CD14-positive monocyte (primary cell): Measurements from ENCODE around the gene HOXA1. TPM values are rescaled to one million over a fixed set of nuclear protein-coding genes. Genes with fewer than 3 reads are reported as not detected.

Experiments
- DNase-seq, 3 donors: peaks; one replicate each; pipeline ENCODE4 v3.0.0-alpha.2; 2011 to 2022
- H2AFZ ChIP-seq: 2 replicates; pipeline ENCODE4 v1.6.0; 2012; ENCODE audit warnings: mild to moderate bottlenecking, low read depth, low read length, inconsistent platforms; ENCODE audit not compliant: insufficient read depth, poor library complexity, severe bottlenecking
- H3K27ac ChIP-seq, 2 donors: 1 replicate in 1 of 2; 2 replicates in 1 of 2; pipeline ENCODE4 v1.5.1; 2012 to 2013; ENCODE audit warnings: low read length in 2 of 2, control low read depth in 1 of 2, inconsistent platforms in 1 of 2, low read depth in 1 of 2, mild to moderate bottlenecking in 1 of 2
- H3K27me3 ChIP-seq, 2 donors: one replicate each; pipeline versions ENCODE4 v1.6.0 to v1.6.1; 2011 to 2013; ENCODE audit warnings: low read length in 2 of 2; ENCODE audit not compliant: control insufficient read depth in 2 of 2, insufficient read depth in 2 of 2
- H3K36me3 ChIP-seq, 2 donors: replicated peaks in 1 of 2; 1 replicate in 1 of 2; 2 replicates in 1 of 2; pipeline versions ENCODE4 v1.5.1 to v1.6.1; 2012 to 2013; ENCODE audit warnings: low read length in 2 of 2, control low read depth in 1 of 2, inconsistent platforms in 1 of 2, mild to moderate bottlenecking in 1 of 2; ENCODE audit not compliant: insufficient read depth in 2 of 2, control insufficient read depth in 1 of 2
- H3K4me1 ChIP-seq, 2 donors: 1 replicate in 1 of 2; 2 replicates in 1 of 2; pipeline versions ENCODE4 v1.5.1 to v1.6.1; 2012 to 2013; ENCODE audit warnings: low read length in 2 of 2, control low read depth in 1 of 2, inconsistent platforms in 1 of 2, mild to moderate bottlenecking in 1 of 2, moderate library complexity in 1 of 2; ENCODE audit not compliant: insufficient read depth in 2 of 2, control insufficient read depth in 1 of 2
- H3K4me2 ChIP-seq: replicated peaks from 2 replicates; pipeline ENCODE3; 2012; ENCODE audit warnings: low read length, moderate library complexity, mild to moderate bottlenecking; ENCODE audit not compliant: poor library complexity, severe bottlenecking; ENCODE audit errors: extremely low read depth
- H3K4me3 ChIP-seq, 3 experiments: fragments of 200-600 bp in 1 of 3; sonication (generic) in 1 of 3; replicated peaks in 1 of 3; 1 replicate in 2 of 3; 2 replicates in 1 of 3; pipeline ENCODE4 v1.5.1; 2011 to 2013; ENCODE audit warnings: low read length in 3 of 3, mild to moderate bottlenecking in 3 of 3, control low read depth in 2 of 3, low read depth in 2 of 3, inconsistent platforms in 1 of 3, moderate library complexity in 1 of 3
- H3K79me2 ChIP-seq: 2 replicates; pipeline ENCODE4 v1.6.0; 2012; ENCODE audit warnings: mild to moderate bottlenecking, control low read depth, inconsistent platforms, low read length, moderate library complexity; ENCODE audit not compliant: insufficient read depth
- H3K9ac ChIP-seq: 2 replicates; pipeline ENCODE4 v1.6.0; 2017; ENCODE audit warnings: low read length, mild to moderate bottlenecking; ENCODE audit not compliant: insufficient read depth, poor library complexity, severe bottlenecking
- H3K9me3 ChIP-seq, 2 donors: replicated peaks in 1 of 2; 1 replicate in 1 of 2; 2 replicates in 1 of 2; pipeline versions ENCODE4 v1.5.1 to v1.6.1; 2012 to 2013; ENCODE audit warnings: low read length in 2 of 2, control low read depth in 1 of 2; ENCODE audit not compliant: control insufficient read depth in 1 of 2, insufficient read depth in 1 of 2
- H4K20me1 ChIP-seq: 2 replicates; pipeline ENCODE4 v1.6.0; 2012; ENCODE audit warnings: mild to moderate bottlenecking, low read length, control low read depth, moderate library complexity; ENCODE audit not compliant: insufficient read depth
- H3K27ac Mint-ChIP-seq, 7 donors: one replicate each; pipeline ENCODE4 v1.8.0; 2020; ENCODE audit warnings: mild to moderate bottlenecking in 7 of 7, mixed read lengths in 7 of 7, moderate library complexity in 6 of 7, inconsistent platforms in 2 of 7
- H3K27me3 Mint-ChIP-seq, 3 donors: one replicate each; pipeline ENCODE4 v1.8.0; 2021 to 2022; ENCODE audit warnings: low read depth in 3 of 3, mild to moderate bottlenecking in 3 of 3, mixed read lengths in 3 of 3, moderate library complexity in 3 of 3, inconsistent platforms in 1 of 3
- H3K36me3 Mint-ChIP-seq, 2 donors: one replicate each; pipeline ENCODE4 v1.8.0; 2020; ENCODE audit warnings: mixed read lengths in 2 of 2, inconsistent platforms in 1 of 2, mild to moderate bottlenecking in 1 of 2
- H3K4me1 Mint-ChIP-seq: one replicate; pipeline ENCODE4 v1.8.0; 2020; ENCODE audit warnings: mild to moderate bottlenecking, mixed read lengths
- H3K4me3 Mint-ChIP-seq, 2 donors: one replicate each; pipeline ENCODE4 v1.8.0; 2020; ENCODE audit warnings: mild to moderate bottlenecking in 2 of 2, mixed read lengths in 2 of 2, moderate library complexity in 1 of 2
- H3K9me3 Mint-ChIP-seq, 7 donors: one replicate each; pipeline ENCODE4 v1.8.0; 2020 to 2022; ENCODE audit warnings: mixed read lengths in 7 of 7, mild to moderate bottlenecking in 6 of 7, moderate library complexity in 6 of 7, inconsistent platforms in 2 of 7
- WGBS: methylation state at CpG from one replicate; pipeline ENCODE4 v1.1.5; 2013; ENCODE audit warnings: missing lambda C conversion rate; ENCODE audit not compliant: insufficient coverage; 5-methylcytosine and 5-hydroxymethylcytosine counted together
- intact Hi-C, 2 donors: fragments of 100-400 bp; cut with micrococcal nuclease; formaldehyde crosslinking; loops; one replicate each; pipeline versions ENCODE4 v1.15.0 to v1.15.1; 2023
- polyA plus RNA-seq, 3 donors: library from polyadenylated mRNA; depleted of rRNA in 1 of 3; unstranded in 2 of 3; stranded (reverse) in 1 of 3; fragments of 300-500 nt in 2 of 3; fragments of >200 nt in 1 of 3; fragmentation: Illumina TruSeq in 2 of 3; gene quantifications; 1 replicate in 2 of 3; 2 replicates in 1 of 3; pipeline ENCODE4 v1.2.3, GENCODE V29; 2012 to 2021
- TF ChIP-seq, protein P1 (sequence below): fragments of 200-600 bp; IDR thresholded peaks from one replicate; pipeline ENCODE4 v1.8.0; 2022; ENCODE audit warnings: antibody characterized with exemption, mild to moderate bottlenecking

HOXA1 gene
- polyA plus RNA-seq, 3 donors, result 0.11 to 0.37 TPM; not detected in 1

GRCh38 chr7:27125986-27126394, 30.2 kb upstream of the HOXA1 start:
- H3K79me2 ChIP-seq, result no peaks in the 10 kb centered on the region
- H3K4me3 Mint-ChIP-seq, result no peak overlapping the region
- no peaks in the 10 kb centered on the region for H3K36me3 ChIP-seq
- no peak overlapping the region for H3K4me2 ChIP-seq
- no peaks in the 10 kb centered on the region for H3K9me3 ChIP-seq
- no peak overlapping the region for H3K27ac Mint-ChIP-seq
- TF ChIP-seq, protein P1, sequence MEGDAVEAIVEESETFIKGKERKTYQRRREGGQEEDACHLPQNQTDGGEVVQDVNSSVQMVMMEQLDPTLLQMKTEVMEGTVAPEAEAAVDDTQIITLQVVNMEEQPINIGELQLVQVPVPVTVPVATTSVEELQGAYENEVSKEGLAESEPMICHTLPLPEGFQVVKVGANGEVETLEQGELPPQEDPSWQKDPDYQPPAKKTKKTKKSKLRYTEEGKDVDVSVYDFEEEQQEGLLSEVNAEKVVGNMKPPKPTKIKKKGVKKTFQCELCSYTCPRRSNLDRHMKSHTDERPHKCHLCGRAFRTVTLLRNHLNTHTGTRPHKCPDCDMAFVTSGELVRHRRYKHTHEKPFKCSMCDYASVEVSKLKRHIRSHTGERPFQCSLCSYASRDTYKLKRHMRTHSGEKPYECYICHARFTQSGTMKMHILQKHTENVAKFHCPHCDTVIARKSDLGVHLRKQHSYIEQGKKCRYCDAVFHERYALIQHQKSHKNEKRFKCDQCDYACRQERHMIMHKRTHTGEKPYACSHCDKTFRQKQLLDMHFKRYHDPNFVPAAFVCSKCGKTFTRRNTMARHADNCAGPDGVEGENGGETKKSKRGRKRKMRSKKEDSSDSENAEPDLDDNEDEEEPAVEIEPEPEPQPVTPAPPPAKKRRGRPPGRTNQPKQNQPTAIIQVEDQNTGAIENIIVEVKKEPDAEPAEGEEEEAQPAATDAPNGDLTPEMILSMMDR, result no peak
- no peak overlapping the region for H3K27ac ChIP-seq
- DNase-seq, result no peak
- intact Hi-C loops, result no loop called here
- H4K20me1 ChIP-seq, result no peaks in the 10 kb centered on the region
- no peak overlapping the region for H2AFZ ChIP-seq
- H3K4me1 ChIP-seq, result peaks cover 0 to 2% of the 10 kb centered on the region in 2 donors
- H3K36me3 Mint-ChIP-seq, result peaks cover 0 to 2% of the 10 kb centered on the region in 2 donors
- H3K4me3 ChIP-seq, result no peak overlapping the region
- H3K27me3 Mint-ChIP-seq, result peaks cover 3 to 10% (median 4%) of the 10 kb centered on the region in 3 donors
- WGBS, result 88% methylated on average over 4 of the region's 5 CpGs
- no peak overlapping the region for H3K9ac ChIP-seq
- peaks cover 6% of the 10 kb centered on the region for H3K4me1 Mint-ChIP-seq
- H3K27me3 ChIP-seq, result no peaks in the 10 kb centered on the region
- H3K9me3 Mint-ChIP-seq, result peaks cover 0 to 4% (median 2%) of the 10 kb centered on the region in 7 donors

- intact Hi-C loops, result no loop called here
- H4K20me1 ChIP-seq, result no peaks in the 10 kb centered on the region
- H3K4me2 ChIP-seq, result no peak overlapping the region
- no peak overlapping the region for H3K27ac Mint-ChIP-seq
- no peak for DNase-seq
- H3K27ac ChIP-seq, result no peak overlapping the region
- peaks cover 3 to 10% (median 4%) of the 10 kb centered on the region in 3 donors for H3K27me3 Mint-ChIP-seq
- TF ChIP-seq, protein P1, result no peak
- no peak overlapping the region for H3K4me3 Mint-ChIP-seq
- H3K4me1 Mint-ChIP-seq, result peaks cover 6% of the 10 kb centered on the region
- H3K27me3 ChIP-seq, result no peaks in the 10 kb centered on the region
- H3K9ac ChIP-seq, result no peak overlapping the region
- no peak overlapping the region for H3K4me3 ChIP-seq
- H3K79me2 ChIP-seq, result no peaks in the 10 kb centered on the region
- H3K36me3 Mint-ChIP-seq, result peaks cover 0 to 2% of the 10 kb centered on the region in 2 donors
- H3K9me3 ChIP-seq, result no peaks in the 10 kb centered on the region
- H2AFZ ChIP-seq, result no peak overlapping the region
- H3K4me1 ChIP-seq, result no peaks in the 10 kb centered on the region
- H3K9me3 Mint-ChIP-seq, result peaks cover 0 to 4% (median 0%) of the 10 kb centered on the region in 7 donors
- 96% methylated on average over 5 of the region's 8 CpGs for WGBS
- H3K36me3 ChIP-seq, result no peaks in the 10 kb centered on the region
These were observed 29.3 kb upstream of the HOXA1 start for GRCh38 chr7:27124902-27125689.
